Measurements from ENCODE around the gene ARL15. TPM values are rescaled to one million over a fixed set of nuclear protein-coding genes. Genes with fewer than 3 reads are reported as not detected.

The ARL15 gene
- total RNA-seq, 1 experiment from 2014 or later = 13.0 TPM

DNA sequence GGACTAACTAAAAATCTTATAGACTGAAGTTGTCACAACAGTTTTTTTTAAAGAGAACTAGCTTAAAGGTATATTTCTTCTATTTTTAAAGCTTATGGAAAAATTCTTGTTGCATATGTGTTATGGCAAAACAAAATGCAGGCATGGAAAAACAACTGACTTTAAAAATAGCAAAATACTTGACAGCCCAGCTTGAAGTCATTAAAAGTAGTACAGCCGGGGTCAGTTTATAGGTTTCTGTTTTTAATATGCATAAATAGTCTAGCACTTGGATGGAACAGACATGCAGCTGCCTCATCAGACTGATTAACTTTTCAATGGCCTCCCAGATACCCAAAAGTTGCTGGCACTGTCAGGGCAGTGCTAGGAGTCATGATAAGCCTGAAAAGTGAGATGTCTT, 22.3 kb upstream of the ARL15 start:
- H3K4me1 Mint-ChIP-seq = no peaks in the 10 kb centered on the region
- Histone ChIP-seq H3K4ac (ENCODE audit: low read depth, low read length) (no peak overlapping the region), H3K27ac (ENCODE audit: insufficient read length, low read depth, low read length) (no peak overlapping the region), H4K5ac (ENCODE audit: insufficient read length, low read depth, low read length) (no peak overlapping the region), H3K56ac (ENCODE audit: insufficient read length, low read depth, low read length) (no peak overlapping the region), H4K91ac (ENCODE audit: insufficient read length, low read depth, low read length) (no peak overlapping the region), H3T11ph (ENCODE audit: low read length) (no peak overlapping the region), H2BK15ac (ENCODE audit: low read depth, low read length) (no peak overlapping the region; the same call in 1 of the 2 replicates), H2AFZ (ENCODE audit: low read length) (no peak overlapping the region), H2BK5ac (ENCODE audit: insufficient read length, low read length) (no peak overlapping the region), H2BK12ac (ENCODE audit: insufficient read length, low read depth, low read length) (no peak overlapping the region), H3K23me2 (ENCODE audit: insufficient read length, low read depth, low read length, poor library complexity, severe bottlenecking) (no peaks in the 10 kb centered on the region), H3K14ac (ENCODE audit: insufficient read depth, low read length) (no peak overlapping the region), H2AK5ac (ENCODE audit: insufficient read length, low read length) (no peak overlapping the region), H3K9me3 (ENCODE audit: control insufficient read depth, low read depth, low read length) (no peaks in the 10 kb centered on the region), H4K20me1 (ENCODE audit: control insufficient read depth, insufficient read depth, insufficient read length) (no peaks in the 10 kb centered on the region), H3K18ac (ENCODE audit: insufficient read length, low read depth, low read length) (no peak overlapping the region), H4K8ac (replicated peaks; ENCODE audit: insufficient read length, low read depth, low read length) (no peak overlapping the region), H2BK120ac (ENCODE audit: low read depth, low read length, poor library complexity, severe bottlenecking) (no peak overlapping the region), H3K9ac (ENCODE audit: extremely low read depth, insufficient read length, low read length) (no peak overlapping the region), H3K79me2 (ENCODE audit: insufficient read depth, low read length) (no peaks in the 10 kb centered on the region), H3K4me1 (ENCODE audit: insufficient read depth, low read length) (no peaks in the 10 kb centered on the region), H3K23ac (ENCODE audit: insufficient read length, low read depth, low read length) (no peak overlapping the region), H2BK20ac (ENCODE audit: low read depth, low read length, poor library complexity, severe bottlenecking) (no peak overlapping the region), H3K79me1 (ENCODE audit: insufficient read depth, low read depth, low read length, poor library complexity, severe bottlenecking) (no peaks in the 10 kb centered on the region), H3K27me3 (ENCODE audit: insufficient read depth, low read length) (no peaks in the 10 kb centered on the region), H3K4me2 (ENCODE audit: insufficient read depth, insufficient read length, low read length) (no peak overlapping the region)
- H3K27ac Mint-ChIP-seq = no peak overlapping the region
- no peak for DNase-seq
- TF ChIP-seq, protein P1, sequence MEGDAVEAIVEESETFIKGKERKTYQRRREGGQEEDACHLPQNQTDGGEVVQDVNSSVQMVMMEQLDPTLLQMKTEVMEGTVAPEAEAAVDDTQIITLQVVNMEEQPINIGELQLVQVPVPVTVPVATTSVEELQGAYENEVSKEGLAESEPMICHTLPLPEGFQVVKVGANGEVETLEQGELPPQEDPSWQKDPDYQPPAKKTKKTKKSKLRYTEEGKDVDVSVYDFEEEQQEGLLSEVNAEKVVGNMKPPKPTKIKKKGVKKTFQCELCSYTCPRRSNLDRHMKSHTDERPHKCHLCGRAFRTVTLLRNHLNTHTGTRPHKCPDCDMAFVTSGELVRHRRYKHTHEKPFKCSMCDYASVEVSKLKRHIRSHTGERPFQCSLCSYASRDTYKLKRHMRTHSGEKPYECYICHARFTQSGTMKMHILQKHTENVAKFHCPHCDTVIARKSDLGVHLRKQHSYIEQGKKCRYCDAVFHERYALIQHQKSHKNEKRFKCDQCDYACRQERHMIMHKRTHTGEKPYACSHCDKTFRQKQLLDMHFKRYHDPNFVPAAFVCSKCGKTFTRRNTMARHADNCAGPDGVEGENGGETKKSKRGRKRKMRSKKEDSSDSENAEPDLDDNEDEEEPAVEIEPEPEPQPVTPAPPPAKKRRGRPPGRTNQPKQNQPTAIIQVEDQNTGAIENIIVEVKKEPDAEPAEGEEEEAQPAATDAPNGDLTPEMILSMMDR (conservative IDR thresholded peaks at IDR 0.05) = no peak
- no peak overlapping the region for H3K4me3 Mint-ChIP-seq
- WGBS (ENCODE audit: extremely low coverage, insufficient read length, low lambda C conversion rate) = no CpG with 5 or more reads among the region's 1 CpG
- H3K27me3 Mint-ChIP-seq (ENCODE audit: low read depth) = no peaks in the 10 kb centered on the region
- H3K36me3 Mint-ChIP-seq (ENCODE audit: insufficient read depth in 1 of 3, low read depth in 3 of 3) = peaks cover 0 to 4% (median 2%) of the 10 kb centered on the region in 3 experiments; a peak in 1 of 7 replicates
- peaks cover 7 to 13% of the 10 kb centered on the region in 2 experiments; a peak in 3 of 5 replicates for H3K9me3 Mint-ChIP-seq
